Activated T-cell treated with anti-CD3 and anti-CD28 coated beads, Interleukin-2, amount 50 U/mL, for 4 hours (primary cell): ENCODE results near the gene NOL4L. TPM values are rescaled to one million over a fixed set of nuclear protein-coding genes. Genes with fewer than 3 reads are reported as not detected.
"Not testable (repeated sequence)": the region's sequence is repeated elsewhere in the genome, so short reads cannot be mapped to it uniquely, and the experiment has no call there.

Experiments used
- ATAC-seq, 2 donors: fragments of 200-7000 bp; cut with Tn5 transposase; one replicate each; pipeline ENCODE4 v1.10.0; 2021
- DNase-seq: peaks from one replicate; pipeline ENCODE4 v3.0.0-alpha.2; 2020
- H3K27me3 Mint-ChIP-seq: one replicate; pipeline ENCODE4 v1.8.0; 2021; ENCODE audit warnings: low read depth, mixed read lengths
- H3K36me3 Mint-ChIP-seq: one replicate; pipeline ENCODE4 v1.8.0; 2022; ENCODE audit warnings: mixed read lengths; ENCODE audit not compliant: insufficient read depth
- H3K4me1 Mint-ChIP-seq: one replicate; pipeline ENCODE4 v1.8.0; 2021; ENCODE audit warnings: low read depth, mixed read lengths
- H3K4me3 Mint-ChIP-seq: one replicate; pipeline ENCODE4 v1.8.0; 2021; ENCODE audit warnings: mild to moderate bottlenecking, moderate library complexity, mixed read lengths
- H3K9me3 Mint-ChIP-seq: one replicate; pipeline ENCODE4 v1.8.0; 2021; ENCODE audit warnings: mixed read lengths
- total RNA-seq, 3 donors: library from RNA; stranded (reverse); gene quantifications; one replicate each; pipeline ENCODE4 v1.2.1, GENCODE V29; 2021

Gene NOL4L
- total RNA-seq, 3 donors from 2014 or later = 5.6 to 8.0 (median 6.3) TPM

DNA sequence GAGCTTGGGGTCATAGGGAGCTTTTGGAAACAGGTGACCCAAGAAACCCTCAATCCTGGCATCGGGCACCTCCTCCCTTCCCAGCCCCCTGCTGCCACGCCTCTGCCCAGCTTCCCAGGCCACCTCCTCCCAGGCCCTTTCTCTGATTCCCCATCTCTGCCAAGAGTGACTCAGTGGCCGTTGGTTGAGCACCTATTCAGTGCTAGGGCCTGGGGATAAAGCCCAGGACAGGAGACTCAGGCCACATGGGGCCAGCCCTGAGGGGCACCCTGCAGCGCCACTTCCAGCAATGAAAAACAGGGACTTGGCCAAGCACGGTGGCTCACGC lies 116.9 kb downstream of the NOL4L start:
- Mint-ChIP-seq H3K36me3 (peaks cover 4% of the 10 kb centered on the region), H3K27me3 (no peaks in the 10 kb centered on the region), H3K4me3 (no peak overlapping the region), H3K4me1 (peaks cover 5% of the 10 kb centered on the region), H3K9me3 (no peaks in the 10 kb centered on the region)
- no peak for DNase-seq
- no peak for ATAC-seq

DNA sequence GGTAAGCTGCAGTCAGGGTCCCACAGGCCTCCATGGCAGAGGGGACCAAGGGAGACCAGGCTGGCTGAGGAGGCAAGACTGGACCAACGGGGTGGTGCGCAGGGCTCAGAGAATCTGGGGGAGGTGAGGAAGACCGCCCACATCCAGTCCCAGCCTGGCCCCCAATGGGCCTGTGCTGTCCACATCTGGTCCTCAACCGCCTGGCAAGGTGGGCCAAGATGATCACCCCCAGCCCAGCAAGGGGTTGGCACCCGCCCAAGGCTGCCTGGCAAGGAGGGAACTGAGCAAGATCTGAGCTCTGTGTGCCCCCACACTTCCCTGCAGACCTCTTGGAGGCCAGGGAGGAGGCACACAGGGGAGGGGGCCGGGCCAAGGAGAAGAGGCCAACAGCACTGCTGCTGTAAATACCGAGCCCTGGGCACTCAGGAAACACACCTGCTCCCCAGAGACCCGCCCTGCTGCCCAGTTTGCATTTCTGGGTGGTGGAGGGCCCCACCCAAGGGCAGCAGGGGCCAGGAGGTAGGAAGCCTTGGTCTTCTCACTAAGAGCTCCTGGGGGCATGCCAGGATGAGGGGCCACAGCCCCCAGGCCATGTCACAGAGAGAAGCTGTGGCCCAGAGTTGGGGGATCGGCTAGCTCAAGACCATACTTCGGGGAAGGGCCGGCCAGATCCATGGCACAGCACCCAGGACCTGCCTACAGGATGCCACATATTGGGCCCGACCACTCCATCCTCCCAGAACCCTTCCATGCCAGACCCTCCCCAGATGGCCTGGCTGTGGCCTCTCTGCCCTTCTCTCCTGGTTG lies 117.4 kb downstream of the NOL4L start:
- peaks cover 5% of the 10 kb centered on the region for H3K4me1 Mint-ChIP-seq

DNA sequence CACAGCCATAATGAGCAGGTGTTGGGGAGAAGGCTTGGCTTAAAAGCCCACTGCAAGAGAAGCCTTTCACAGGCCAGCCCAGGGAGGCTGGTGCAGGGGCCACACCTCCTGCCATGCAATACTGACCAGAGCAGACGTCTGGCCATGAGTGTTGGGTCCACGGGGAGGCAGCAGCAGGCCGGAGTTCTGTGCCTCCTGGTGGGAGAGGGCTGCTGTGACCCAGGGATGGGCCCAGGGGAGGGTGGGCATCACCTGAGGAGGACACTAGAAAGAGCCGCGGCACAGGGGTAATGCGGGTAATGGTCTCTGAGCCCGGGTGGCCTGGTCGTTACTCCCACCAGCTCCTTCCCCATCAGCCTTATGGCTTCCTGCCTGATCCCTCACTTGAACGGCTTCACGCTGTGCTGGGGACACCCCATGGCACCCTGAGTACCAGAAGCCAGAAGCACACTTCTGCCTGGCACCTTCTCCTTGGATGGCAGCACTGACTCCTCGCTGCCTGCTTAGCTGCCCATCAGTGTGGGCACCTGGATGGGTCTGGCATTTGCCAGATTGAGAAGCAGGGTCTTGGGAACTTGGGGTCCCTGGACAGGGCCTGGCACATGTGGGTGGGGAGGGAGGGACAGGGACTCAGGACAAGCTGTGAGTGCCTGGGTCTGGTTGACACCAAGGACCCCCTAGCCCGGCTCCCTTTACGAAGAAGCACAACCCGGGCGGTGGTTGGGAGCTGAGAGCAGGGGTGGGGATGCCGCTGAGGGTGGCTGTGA lies 118.2 kb downstream of the NOL4L start:
- peaks cover 5% of the 10 kb centered on the region for H3K4me1 Mint-ChIP-seq
- no peak for DNase-seq
- H3K4me3 Mint-ChIP-seq = no peak overlapping the region
- H3K36me3 Mint-ChIP-seq = peaks cover 4% of the 10 kb centered on the region
- H3K27me3 Mint-ChIP-seq = no peaks in the 10 kb centered on the region
- H3K9me3 Mint-ChIP-seq = no peaks in the 10 kb centered on the region
- ATAC-seq = no peak

More for the DNA sequence above, 117.4 kb downstream of the NOL4L start:
- H3K9me3 Mint-ChIP-seq = no peaks in the 10 kb centered on the region
- ATAC-seq (no peak), DNase-seq (no peak)
- H3K27me3 Mint-ChIP-seq = no peaks in the 10 kb centered on the region
- peaks cover 4% of the 10 kb centered on the region for H3K36me3 Mint-ChIP-seq
- H3K4me3 Mint-ChIP-seq = no peak overlapping the region

DNA sequence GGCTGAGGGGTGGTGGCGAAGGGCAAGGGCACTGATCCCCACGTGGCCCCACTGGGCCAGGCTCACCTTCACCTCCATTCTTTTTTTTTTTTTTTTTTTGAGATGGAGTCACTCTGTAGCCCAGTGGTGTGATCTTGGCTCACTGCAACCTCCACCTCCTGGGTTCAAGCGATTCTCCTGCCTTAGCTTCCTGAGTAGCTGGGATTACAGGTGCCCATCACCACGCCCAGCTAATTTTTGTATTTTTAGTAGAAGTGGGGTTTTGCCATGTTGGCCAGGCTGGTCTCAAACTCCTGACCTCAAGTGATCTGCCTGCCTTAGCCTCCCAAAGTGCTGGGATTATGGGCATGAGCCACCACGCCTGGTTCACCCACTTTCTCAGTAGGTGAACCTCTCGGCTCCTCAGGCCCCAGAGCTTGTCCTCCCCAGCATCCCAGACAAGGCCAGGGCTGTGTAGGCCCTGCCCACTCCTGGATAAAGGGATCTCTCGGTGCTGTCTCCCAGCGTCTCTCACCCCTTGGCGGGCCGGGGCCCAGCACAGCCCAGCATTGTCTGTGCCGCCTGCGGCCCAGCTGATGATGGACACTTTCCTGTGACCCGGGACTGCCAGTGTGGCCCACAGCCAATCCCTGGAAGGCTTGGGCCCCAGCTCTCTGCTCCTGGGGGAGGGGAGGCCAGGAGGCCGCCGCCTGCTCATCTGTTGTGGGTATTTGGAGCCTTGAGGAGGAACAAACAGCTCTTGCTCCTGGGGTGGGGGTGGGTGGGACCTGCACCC lies 119.0 kb downstream of the NOL4L start:
- not testable (repeated sequence) for H3K36me3 Mint-ChIP-seq, H3K4me3 Mint-ChIP-seq, ATAC-seq, DNase-seq, H3K27me3 Mint-ChIP-seq, H3K9me3 Mint-ChIP-seq, H3K4me1 Mint-ChIP-seq

DNA sequence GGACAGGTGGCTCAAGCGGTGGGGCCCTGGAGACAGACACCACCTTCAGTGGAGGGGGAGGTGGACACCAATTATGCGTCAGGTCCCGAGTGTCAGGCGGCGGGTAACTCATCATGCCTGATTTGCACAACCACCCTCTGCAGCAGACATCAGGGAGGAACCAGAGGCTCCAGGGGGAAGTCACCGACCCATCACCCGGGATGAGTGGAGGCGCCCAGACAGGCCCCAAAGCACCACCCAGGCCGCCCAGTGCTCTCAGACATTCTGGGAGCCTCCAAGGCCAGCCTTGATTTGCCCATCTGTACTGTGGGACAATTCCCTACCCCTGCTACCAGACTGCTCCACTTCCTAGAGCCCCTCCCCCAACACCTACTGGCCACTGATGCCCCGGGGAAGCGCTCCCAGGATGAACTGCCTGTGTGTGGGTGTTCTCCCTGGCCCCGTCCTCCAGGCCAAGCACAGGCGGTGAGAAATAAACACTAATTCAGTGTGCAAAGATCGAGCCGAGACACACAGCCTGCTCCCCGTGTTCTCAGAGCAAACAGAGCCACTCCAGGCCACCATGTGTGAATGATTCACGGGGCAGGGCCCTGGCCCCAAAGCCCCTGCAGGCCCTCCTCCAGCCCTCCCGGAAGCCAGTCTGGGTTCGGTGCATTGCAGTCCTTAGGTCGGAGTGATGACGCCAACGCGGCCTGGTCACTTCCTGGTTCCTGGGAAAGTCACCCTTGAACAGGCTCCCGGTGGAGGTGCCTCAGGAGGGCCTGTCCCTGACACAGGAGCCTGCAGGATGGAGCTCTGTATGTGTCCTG lies 119.8 kb downstream of the NOL4L start:
- H3K36me3 Mint-ChIP-seq = no peaks in the 10 kb centered on the region
- no peak for ATAC-seq
- no peaks in the 10 kb centered on the region for H3K27me3 Mint-ChIP-seq
- no peaks in the 10 kb centered on the region for H3K9me3 Mint-ChIP-seq
- H3K4me1 Mint-ChIP-seq = no peaks in the 10 kb centered on the region
- H3K4me3 Mint-ChIP-seq = no peak overlapping the region
- no peak for DNase-seq

DNA sequence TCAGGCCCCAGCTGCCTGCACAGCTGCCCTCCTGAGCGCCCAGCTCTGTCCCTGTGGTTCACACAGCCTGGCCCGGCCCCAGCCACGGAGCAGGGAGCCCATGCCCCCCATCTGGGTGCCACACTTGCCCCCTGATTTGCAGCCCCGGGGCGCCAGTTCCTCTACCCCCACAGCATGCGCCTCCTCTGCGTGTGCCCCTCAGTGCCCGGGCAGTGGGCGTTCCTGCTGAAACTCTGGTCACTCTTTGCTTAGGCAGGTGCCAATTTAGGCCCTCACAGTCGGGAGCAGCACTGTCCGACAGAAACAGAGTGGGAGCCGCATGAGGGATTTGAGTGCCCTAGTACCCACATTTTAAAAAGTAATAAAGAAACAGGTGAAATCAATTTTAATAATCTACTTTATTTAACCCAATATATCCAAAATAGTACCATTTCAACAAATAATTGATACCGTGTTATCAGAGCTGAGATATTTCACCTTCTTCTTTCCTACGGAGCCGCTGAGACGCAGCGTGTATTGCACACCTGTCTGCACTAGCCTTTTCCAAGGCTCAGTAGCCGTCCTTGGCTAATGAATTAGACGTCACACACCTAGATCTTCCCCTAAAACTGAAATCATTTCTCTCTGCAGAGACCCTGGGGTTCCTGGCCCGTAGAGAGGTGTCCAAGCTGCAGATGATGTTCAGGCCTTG lies 120.6 kb downstream of the NOL4L start:
- H3K36me3 Mint-ChIP-seq = no peaks in the 10 kb centered on the region
- no peaks in the 10 kb centered on the region for H3K9me3 Mint-ChIP-seq
- no peak overlapping the region for H3K4me3 Mint-ChIP-seq
- no peak for DNase-seq
- ATAC-seq = no peak
- no peaks in the 10 kb centered on the region for H3K4me1 Mint-ChIP-seq
- H3K27me3 Mint-ChIP-seq = no peaks in the 10 kb centered on the region

DNA sequence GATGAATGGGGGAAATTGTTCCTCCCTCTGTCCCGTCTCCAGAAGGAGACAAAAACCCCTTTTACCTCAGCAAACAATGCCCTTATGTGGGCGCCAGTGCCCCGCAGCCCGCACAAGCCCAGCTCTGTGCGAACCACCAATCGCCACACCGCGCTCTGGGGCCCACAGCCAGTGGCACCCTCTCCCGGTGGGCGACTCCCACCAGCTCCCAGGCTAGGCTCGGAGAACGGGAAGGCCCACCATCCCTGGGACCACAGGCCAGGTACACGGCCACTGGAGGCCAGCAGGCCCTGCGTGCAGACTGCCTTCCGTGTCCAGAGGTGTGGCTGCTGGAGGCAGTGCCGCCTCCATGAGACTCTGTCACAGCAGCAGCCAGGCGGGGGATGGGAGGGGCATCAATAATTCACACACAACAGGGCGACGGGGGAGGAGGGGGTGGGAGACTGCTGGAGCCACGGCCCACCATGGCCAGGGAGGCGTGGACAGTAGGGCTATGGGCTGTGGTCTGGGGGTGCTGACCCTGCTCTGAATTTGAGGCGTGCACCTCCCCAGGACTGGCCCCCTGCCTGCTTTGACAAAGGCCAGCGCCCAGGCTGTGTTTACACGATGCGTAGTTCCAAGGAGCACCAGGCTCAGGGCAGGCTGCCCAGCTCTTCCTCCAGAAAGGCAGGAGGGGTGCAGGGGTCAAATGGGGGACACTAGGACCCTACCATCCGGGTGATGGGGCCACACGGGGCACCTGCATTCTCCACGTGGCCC lies 121.3 kb downstream of the NOL4L start:
- H3K9me3 Mint-ChIP-seq = no peaks in the 10 kb centered on the region

DNA sequence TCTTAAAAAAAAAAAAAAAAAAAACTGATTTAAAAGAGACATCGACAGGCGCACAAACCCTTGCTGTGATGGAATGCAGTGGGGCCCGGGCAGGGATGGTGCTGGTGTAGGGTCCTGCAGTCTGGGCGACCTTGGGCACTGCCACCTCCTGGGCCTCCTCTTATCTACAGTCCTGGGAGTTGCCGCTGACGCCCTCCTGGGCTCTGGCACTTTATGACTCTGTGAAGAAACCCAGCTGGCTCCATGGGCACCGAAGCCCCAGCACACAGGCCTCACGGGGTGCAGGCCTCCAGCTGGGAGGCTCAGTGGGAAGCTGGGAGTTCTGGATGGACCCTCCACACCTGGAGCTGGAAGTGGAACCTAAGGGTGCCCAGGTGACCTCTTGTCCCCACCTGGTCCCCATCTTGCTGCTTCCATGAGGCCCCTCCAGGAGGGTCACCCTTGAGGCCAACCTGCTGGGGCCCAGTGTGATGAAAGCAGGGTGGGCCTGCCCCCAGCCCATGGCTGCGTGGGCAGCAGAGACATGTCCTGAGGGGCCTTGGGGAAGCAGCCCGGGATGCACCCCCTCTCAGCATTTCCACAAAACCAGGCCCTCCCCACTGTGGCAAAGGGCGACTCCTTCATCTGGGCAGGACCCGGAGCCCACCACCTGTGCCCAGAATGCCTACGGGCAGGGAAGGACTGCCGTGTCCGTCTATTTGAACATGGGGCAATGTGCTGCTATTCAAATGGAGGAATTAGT lies 122.1 kb downstream of the NOL4L start:
- no peaks in the 10 kb centered on the region for H3K27me3 Mint-ChIP-seq

More for the DNA sequence above, 121.3 kb downstream of the NOL4L start:
- DNase-seq (no peak), ATAC-seq (no peak)
- no peaks in the 10 kb centered on the region for H3K4me1 Mint-ChIP-seq
- H3K27me3 Mint-ChIP-seq = no peaks in the 10 kb centered on the region
- no peak overlapping the region for H3K4me3 Mint-ChIP-seq
- H3K36me3 Mint-ChIP-seq = no peaks in the 10 kb centered on the region

DNA sequence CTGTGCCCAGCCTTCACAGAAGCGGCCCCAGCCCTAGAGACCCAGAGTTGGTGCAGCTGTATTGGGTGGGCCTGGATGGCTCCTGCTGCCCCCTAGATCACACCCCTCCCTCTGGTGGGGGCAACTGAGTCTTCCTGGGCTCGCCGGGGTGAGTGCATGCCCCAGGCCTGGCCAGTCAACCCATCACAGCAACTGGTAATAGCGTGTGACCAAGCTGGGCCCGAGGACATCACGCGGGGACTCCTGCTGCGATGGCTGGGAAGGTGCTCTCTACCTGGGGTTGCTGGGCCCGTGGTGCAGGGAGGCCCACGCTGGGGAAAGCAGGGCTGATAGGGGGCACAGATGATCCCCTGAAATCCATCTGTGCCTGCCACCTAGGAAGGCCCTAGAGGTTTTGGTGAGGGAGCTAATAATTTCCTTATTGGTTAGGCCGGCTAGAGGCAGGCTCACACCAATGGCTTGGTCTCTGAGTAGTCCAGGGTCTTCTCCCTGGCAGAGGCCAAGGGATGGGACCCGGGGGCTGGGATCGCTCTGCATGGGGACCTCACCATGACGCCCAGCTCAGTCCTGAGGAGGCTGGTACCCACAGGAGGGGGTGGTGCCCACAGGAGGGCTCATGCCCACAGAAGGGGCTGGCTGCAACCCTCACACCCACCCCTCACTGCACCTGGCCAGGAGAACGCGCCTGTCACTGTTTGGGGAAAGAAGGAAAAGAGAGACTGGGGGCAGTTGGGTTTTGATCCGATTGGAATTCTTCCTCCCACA lies 123.1 kb downstream of the NOL4L start:
- no peaks in the 10 kb centered on the region for H3K27me3 Mint-ChIP-seq
- H3K36me3 Mint-ChIP-seq = no peaks in the 10 kb centered on the region
- peaks cover 4% of the 10 kb centered on the region for H3K4me1 Mint-ChIP-seq
- ATAC-seq (no peak), DNase-seq (no peak)
- H3K9me3 Mint-ChIP-seq = no peaks in the 10 kb centered on the region
- H3K4me3 Mint-ChIP-seq = no peak overlapping the region

More for the DNA sequence above, 122.1 kb downstream of the NOL4L start:
- no peaks in the 10 kb centered on the region for H3K36me3 Mint-ChIP-seq
- no peak for DNase-seq
- no peak for ATAC-seq
- H3K9me3 Mint-ChIP-seq = no peaks in the 10 kb centered on the region
- H3K4me1 Mint-ChIP-seq = peaks cover 2% of the 10 kb centered on the region
- H3K4me3 Mint-ChIP-seq = no peak overlapping the region

DNA sequence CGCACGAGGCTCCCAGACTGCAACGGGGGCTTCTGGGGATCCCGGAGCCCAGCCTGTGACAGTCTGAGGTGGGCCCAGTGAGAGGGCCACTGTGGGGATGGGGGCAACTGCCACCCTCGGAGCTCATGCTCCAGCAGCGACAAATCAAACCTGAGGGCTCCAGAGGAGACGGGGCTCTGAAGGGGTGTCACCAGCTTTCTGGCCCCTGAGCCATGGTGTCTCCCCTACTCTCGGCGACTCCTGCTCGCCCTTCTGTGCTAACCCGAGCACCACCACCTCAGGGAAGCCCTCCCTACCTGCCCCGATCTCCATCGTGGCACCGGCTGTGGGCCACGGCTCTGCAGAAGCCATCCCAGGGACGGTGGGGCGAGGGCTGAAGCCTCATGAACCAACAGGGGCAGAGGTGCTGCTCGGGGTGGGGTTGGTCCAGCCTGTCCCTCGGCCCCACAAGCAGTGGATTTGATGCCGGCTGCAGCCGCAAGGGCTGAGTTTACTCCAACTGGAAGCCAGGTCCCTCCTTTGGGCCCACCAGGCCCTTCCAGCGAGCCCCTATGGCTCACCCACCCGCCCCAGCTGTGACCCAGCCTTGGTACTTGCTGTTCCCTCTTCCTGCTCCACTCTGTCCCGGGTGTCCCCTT lies 124.3 kb downstream of the NOL4L start:
- Mint-ChIP-seq H3K9me3 (no peaks in the 10 kb centered on the region), H3K4me1 (peaks cover 4% of the 10 kb centered on the region), H3K36me3 (no peaks in the 10 kb centered on the region), H3K4me3 (no peak overlapping the region), H3K27me3 (no peaks in the 10 kb centered on the region)
- ATAC-seq = no peak
- DNase-seq = no peak

DNA sequence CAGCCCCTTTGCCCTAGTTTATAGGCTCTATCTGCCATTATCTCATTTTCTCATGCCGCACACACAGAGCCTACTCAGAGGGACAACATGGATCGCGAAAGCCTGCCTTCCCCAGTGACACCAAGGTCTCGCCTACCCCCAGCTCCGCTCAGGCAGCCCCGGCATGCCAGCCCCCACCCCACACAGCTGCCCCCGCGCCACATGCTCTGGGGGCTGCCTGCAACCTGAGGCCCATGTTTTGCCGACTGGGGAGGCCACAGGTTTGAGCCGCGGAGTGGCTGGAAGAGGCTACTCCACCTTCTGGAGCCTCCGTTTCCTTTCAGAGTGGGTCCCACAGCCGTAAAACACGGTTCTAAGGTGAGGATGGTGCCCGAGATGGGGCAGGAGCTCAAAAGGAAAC lies 124.9 kb downstream of the NOL4L start:
- no peak for ATAC-seq
- no peaks in the 10 kb centered on the region for H3K9me3 Mint-ChIP-seq
- no peak overlapping the region for H3K4me3 Mint-ChIP-seq
- DNase-seq = no peak
- H3K27me3 Mint-ChIP-seq = no peaks in the 10 kb centered on the region
- H3K4me1 Mint-ChIP-seq = peaks cover 4% of the 10 kb centered on the region
- no peaks in the 10 kb centered on the region for H3K36me3 Mint-ChIP-seq

DNA sequence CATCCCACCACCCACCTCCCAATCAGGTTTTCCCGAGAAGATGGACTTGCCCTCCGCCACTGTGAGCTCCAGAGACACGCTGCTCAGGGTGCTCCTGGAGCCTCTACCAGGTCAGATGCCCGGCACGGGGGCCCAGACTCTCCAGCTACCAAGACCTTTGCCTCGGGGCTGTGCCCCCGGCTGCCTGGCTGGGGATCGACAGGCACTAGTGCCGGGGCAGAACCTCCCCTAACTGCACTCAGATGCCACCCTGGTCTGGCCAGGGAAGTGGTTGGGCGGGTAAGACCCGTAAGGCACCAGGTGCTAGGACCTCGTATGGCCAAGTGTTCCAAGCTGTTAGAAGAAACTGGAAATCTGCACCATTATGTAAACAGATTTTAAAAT lies 126.3 kb downstream of the NOL4L start:
- H3K9me3 Mint-ChIP-seq = no peaks in the 10 kb centered on the region
- ATAC-seq (no peak), DNase-seq (no peak)
- no peaks in the 10 kb centered on the region for H3K27me3 Mint-ChIP-seq
- H3K4me3 Mint-ChIP-seq = no peak overlapping the region
- peaks cover 2% of the 10 kb centered on the region for H3K36me3 Mint-ChIP-seq
- peaks cover 4% of the 10 kb centered on the region for H3K4me1 Mint-ChIP-seq
